Activated CD8-positive, alpha-beta memory T cell treated with anti-CD3 and anti-CD28 coated beads for 48 hours (primary cell): ENCODE data around the gene DTX2.
"Not testable (repeated sequence)": the region's sequence is repeated elsewhere in the genome, so short reads cannot be mapped to it uniquely, and the experiment has no call there.

Source experiments
- DNase-seq, 3 experiments: peaks; one replicate each; pipeline ENCODE4 v3.0.0-alpha.2; 2020; ENCODE audit warnings: low read depth in 2 of 3, low spot score in 2 of 3

DTX2 gene

DNA sequence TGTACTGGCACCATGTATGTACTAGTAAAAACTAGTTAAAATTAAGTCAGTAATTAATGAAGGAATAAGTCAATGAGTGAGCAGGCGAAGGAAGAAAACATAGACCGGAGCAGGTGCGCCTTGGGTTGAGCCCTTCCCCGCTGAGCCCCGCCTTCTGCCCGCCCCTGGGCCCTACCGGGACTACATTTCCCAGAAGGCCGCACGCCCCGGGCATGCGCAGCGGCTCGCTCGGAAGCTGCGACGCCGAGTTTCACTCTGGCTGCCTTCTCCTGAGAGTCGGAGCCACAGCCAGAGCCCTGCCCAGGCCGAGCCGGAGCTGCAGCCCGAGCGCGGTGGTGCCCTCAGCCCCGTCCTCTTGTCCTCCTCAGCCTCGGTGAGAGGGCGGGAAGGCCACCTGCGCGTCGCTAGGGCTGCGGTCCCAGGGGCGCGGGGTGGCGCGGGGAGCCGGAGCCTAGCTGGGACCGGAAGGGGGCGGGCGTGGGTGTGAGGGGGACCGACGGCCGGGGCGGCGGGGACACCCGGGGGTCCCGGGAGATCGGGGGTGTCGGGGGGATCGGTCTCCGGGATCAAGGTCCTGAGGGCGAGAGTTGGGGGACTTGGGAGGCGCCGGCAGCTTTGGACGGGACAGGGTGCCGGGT is at the start of gene DTX2:
Gene DTX2, plus strand, starts transcription at position 246 of the 638 bp plus-strand sequence. CDS start 18,801 bp downstream, outside the sequence.
- DNase-seq, result peak in 2 of 3 experiments; percentile 28 to 40

DNA sequence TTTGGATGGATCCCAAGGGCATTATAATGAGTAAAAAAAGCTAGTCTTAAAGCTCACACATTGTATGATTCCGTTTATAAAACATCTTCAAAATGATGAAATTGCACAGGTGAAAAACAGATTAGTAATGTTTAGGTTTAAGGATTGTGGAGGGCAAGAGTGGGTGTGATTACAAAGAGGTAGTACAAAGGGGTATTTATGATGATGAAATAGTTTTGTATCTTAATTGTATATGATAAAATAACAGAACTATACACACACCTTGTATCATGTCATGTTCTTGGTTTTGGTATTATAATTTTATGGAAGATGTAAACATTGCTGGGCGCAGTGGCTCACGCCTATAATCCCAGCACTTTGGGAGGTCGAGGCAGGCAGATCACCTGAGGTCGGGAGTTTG is 49.3 kb upstream of the DTX2 start:
- DNase-seq, result no peak

DNA sequence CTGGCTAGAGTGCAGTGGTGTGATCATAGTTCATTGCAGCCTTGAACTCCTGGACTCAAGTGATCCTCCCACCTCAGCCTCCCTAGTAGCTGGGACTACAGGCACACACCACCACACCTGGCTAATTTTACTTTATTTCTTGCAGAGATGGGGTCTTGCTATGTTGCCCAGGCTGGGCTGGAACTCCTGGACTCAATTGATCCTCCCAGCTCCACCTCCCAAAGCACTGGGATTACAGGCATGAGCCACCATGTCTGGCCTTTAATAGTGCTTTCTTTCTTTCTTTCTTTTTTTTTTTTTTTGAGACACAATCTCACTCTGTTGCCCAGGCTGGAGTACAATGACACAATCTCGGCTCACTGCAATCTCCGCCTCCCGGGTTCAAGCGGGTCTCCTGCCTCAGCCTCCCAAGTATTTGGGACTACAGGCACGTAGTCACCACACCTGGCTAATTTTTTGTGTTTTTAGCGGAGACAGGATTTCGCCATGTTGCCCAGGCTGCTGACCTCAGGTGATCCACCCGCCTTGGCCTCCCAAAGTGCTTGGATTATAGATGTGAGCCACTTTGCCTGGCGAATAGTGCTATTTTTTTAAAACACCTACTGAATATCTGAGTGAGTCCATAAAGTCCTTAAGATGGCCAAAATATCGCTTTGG is 43.7 kb upstream of the DTX2 start:
- not testable (repeated sequence) for DNase-seq

DNA sequence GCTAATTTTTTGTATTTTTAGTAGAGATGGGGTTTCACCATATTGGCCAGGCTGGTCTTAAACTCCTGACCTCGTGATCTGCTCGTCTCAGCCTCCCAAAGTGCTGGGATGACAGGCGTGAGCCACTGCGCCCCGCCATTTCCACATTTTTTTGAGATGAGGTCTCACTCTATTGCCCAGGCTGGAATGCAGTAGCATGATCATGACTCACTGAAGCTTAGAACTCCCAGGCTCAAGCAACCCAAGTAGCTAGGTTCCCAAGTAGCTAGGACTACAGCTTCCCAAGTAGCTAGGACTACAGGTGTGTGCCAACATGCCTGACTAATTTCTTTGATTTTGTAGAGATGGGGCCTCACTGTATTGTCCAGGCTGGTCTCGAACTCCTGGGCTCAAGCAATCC is 40.4 kb upstream of the DTX2 start:
- DNase-seq, result not testable (repeated sequence)

DNA sequence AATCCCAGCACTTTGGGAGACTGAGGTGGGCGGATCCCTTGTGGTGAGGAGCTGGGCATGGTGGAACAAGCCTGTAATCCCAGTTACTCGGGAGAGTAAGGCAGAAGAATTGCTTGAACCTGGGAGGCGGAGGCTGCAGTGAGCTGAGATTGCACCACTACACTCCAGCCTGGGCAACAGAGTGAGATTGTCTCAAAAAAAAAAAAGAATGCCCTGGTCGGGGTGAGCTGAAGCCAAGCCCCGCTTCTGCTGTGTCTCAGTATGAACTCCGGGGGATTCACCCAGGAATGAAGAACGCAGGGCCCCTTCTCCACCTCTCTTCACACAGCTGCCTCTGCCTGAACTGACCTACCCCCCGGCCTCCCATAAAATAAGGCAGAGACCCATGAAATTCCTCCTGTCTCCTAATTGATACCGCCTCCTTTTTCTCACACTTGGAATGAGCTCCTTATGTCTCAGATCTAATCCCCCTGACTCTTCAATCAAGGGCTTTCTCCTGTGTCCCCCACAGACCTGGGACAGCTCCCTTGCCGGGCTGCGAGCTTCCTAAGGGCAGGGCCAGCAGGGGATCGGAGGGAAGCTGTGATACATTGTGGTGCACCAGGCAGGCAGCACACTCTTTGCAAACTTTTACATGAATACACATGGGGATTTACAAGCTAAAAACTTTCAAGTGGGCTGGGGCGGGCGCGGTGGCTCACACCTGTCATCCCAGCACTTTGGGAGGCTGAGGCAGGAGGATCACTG is 37.7 kb upstream of the DTX2 start:
- DNase-seq, result no peak

DNA sequence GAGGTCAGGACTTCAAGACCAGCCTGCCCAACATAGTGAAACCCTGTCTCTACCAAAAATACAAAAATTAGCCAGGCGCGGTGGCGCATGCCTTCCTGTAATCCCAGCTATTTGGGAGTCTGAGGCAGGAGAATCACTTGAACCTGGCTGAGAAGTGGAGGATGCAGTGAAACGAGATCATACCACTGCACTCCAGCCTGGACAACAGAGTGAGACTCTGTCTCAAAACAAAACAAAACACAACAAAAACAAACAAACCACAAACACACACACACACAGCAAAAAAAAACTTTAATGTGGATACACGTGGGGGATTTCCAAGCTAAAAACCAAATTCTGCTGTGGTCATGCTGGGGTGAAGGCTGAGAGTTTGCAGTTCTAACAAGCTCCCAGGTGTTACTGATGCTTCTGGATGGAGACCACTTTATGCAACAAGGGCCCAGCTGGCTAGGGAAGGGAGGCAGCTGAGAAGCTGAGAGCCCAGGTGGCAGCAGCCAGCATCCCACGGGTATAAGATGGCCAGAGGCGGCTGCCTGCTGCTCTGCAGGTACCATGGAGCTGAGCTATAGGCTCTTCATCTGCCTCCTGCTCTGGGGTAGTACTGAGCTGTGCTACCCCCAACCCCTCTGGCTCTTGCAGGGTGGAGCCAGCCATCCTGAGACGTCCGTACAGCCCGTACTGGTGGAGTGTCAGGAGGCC is 36.9 kb upstream of the DTX2 start, which contains the start of gene ZP3:
Gene ZP3, plus strand, starts transcription at position 538 of the 699 bp plus-strand sequence. Its CDS starts 15 bp downstream, at position 553.
- DNase-seq, result no peak

DNA sequence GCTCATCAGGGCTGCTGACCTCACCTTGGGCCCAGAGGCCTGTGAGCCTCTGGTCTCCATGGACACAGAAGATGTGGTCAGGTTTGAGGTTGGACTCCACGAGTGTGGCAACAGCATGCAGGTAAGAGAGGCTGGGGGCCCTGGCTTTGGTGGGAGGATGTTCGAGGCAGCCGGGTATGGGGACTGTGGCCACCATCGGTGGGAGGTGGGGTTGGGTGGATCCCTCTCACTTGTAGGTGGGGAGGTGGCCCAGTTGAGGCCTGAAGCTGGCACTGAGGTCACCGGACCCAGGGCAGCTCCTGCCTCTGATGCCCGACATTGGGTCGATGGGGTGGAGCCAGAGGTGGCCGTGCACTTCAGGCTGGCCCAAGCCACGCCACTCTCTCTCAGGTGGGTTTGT is 36.4 kb upstream of the DTX2 start:
- no peak for DNase-seq

DNA sequence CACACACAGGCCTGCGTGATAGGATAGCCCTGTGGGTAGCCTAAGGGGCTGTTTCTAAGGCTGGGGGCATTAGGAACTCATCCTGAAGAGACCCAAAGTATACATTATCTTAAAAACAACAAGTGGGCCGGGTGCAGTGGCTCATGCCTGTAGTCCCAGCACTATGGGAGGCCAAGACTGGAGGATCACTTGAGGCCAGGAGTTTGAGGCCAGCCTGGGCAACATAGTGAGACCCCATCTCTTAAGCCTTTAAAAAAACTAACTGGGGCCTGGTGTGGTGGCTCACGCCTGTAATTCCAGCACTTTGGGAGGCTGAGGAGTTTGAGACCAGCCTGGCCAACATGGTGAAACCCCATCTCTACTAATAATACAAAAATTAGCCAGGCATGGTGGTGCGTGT is 36.0 kb upstream of the DTX2 start:
- not testable (repeated sequence) for DNase-seq

DNA sequence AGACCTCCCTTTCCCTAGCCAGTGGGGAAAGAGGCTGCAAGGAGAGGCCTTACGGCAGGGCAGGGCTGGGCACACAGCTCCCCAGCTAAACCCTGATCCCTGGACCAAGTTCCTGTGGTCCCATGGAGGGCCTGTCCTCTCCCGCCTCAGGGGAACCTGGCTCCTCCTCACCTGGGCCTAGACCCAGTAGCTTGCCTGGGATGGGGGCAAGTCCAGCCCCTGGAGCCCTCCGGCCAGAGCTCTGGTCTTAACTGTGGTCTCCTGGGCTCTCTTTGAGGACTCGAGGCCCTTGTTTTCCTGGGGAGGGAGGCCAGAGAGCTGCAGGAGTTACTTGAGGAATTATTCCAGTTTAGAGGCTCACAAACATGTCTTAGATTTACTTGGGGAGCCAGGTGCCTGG is 35.3 kb upstream of the DTX2 start:
- no peak for DNase-seq

DNA sequence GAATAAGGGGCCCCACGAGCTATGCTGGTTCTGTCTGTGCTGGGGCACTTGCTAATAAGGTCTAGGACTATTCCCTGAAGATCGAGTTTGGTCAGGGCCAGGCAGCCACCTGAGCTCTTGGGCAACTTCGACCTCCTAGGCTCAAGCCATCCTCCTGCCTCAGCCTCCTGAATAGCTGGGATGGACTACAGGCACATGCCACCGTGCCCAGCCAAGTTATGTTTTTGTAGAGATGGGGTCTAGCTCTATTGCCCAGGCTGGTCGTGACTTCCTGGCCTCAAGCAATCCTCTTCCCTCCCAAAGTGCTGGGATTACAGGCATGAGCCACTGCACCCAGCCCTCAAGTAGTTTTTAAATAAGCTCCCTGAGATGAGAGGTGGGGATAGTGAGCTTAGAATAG is 33.9 kb upstream of the DTX2 start:
- DNase-seq, result no peak

DNA sequence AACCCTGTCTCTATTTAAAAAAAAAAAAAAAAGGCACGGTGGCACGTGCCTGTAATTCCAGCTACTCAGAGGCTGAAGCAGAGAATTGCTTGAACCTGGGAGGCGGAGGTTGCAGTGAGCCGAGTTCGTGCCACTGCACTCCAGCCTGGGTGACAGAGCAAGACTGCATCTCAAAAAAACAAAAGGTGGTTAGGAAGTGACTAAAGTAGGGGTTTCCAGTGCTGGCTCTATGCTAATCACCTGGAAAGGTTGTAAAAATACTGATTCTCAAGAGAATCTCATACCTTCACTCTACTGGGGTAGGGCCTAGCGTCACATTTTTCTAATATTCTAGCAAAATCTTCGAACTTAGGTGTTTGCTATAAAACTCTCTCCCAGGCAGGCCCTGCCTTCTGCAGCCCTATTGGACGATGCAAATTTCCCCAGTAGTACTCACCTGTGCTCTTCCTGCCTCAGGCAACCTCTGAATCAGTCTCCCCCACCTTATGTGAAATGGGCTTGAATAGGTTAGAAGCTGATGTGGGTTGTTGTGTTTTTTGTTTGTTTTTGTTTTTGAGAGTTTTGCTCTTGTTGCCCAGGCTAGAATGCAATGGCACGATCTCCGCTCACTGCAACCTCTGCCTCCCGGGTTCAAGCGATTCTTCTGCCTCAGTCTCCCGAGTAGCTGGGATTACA is 33.2 kb upstream of the DTX2 start:
- DNase-seq, result no peak

DNA sequence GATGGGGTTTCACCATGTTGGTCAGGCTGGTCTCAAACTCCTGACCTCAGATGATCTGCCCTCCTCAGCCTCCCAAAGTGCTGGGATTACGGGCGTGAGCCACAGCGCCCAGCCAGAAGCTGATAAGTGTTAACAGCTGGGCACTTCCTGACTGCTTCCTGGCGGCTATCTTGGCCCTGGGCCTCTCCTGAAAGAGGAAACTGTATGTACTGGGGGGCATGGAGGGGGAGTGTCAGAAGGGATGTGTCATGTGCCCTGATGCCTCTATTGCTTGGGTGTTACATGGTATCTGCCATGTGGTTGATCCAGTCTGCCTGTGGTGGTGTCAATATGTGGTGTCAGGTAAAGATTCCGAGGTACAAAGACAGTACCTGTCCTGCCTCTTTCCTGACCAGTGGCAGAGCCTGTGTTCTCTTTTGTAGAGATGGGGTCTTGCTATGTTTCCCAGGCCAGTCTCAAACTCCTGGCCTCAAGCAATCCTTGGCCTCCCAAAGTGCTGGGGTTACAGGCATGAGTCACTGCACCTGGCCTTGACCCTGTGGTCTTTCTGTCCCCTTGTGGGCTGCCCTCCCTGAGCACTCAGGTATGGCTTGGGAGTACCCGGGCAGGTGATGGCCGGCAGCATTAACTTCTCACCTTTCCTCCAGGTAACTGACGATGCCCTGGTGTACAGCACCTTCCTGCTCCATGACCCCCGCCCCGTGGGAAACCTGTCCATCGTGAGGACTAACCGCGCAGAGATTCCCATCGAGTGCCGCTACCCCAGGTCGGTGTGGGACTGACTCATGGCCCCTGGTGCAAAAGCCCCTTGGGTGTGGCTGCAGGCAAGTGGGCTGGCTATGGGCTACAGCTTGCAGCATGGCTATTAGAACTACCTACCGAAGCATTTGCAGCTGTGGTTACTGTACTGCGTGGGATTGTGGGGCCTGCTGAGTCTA is 32.4 kb upstream of the DTX2 start:
- DNase-seq, result no peak

DNA sequence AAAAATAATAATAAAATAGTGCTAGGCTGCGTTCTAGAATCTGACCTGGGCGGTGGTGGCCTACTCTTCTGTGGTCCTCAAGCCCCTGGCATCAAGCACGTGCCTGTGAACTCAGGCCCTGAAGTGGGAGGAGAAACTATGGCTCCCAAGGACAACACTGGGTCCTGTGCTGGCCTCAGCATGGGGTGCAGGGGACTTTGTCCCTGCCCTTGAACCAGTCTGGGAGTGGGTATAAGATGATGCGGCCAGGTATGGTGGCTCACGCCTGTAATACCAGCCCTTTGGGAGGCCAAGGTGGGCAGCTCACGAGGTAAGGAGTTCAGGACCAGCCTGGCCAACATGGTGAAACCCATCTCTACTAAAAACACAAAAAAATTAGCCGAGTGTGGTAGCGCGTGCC is 31.3 kb upstream of the DTX2 start:
- no peak for DNase-seq

DNA sequence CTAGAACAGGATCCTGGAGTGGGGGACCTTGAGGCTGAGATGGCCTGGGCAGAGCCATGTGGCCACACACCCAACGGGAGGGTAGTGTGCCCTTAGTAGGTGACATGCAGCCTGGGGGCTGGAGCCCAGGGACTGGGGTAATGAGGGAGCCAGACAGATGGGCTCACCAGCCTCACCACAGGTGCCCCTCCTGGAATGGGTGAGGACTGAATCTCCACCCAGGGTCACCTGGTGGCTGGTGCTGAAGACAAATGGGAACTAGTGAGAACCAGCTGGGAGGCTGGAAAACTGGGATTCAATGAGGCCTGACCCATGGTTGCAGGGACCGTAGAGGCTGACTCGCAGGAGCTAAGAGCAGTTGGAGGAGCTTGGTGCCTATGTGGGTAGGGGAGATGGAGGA is 30.7 kb upstream of the DTX2 start:
- DNase-seq, result no peak

DNA sequence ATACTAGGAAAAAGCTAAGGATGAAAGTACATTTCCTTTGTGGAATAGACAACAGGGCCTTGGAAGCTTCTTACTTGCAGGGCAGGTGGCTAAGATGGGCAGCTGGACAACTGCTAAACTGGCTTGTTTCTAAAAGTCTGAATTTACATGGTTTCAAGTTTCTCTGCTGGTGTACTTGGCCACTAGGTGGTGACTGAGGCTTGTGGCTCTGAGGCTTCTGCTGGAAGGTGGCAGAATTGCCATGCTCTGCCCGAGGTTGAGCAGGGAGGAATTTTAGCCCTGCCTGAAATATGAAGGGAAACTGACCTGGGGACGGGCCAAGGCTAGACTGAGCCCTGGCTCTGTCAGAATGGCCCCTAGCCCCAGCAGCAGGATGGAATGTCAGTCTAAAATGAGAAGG is 23.6 kb upstream of the DTX2 start:
- peak in 1 of 3 experiments; percentile 12 for DNase-seq

DNA sequence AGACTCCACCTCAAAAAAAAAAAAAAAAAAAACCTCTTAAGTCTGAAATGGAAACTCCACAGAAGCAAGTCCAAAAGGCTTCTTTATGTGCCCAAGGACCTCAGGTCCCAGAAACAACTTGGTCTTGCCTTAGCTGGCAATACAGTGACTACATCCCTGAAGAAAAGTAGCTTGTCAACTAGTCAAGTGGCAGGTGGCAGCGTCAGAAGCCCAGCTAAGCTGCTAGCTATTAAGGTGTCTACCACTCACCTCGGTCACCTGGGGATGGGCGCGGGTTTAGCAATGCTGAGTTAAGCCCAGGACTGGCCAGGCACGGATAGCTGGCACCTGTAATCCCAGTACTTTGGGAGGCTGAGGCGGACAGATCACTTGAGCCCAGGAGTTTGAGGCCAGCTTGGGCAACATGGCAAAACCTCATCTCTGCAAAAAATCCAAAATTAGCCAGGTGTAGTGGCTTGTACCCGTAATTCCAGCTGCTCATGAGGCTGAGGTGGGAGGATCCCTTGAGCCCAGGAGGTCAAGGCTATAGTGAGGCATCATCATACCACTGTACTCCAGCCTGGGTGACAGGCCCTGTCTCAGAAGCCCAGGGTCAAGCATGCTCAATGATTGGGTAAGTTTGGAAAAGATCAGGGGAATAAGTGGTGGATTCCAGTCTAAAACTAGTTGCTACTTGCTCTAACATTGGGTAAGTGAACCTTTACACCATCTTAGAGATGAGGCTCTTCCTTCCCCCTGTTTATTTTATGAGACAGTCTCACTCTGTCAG is 22.2 kb upstream of the DTX2 start:
- not testable (repeated sequence) for DNase-seq

DNA sequence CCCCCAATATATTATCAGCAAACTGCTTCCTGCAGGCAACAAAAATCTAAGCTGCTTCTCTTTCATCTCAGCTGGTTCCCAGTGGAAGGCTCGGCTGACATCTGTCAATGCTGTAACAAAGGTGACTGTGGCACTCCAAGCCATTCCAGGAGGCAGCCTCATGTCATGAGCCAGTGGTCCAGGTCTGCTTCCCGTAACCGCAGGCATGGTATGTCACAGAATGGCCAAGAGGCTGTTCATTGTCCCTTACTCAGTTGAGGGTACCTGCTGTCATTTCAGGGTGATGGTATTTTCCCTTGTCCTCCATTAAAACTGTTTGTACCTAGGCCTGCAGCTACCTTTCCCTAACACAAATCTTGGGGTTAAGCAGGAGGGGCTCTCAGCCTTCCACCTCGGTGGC is 21.1 kb upstream of the DTX2 start:
- not testable (repeated sequence) for DNase-seq

DNA sequence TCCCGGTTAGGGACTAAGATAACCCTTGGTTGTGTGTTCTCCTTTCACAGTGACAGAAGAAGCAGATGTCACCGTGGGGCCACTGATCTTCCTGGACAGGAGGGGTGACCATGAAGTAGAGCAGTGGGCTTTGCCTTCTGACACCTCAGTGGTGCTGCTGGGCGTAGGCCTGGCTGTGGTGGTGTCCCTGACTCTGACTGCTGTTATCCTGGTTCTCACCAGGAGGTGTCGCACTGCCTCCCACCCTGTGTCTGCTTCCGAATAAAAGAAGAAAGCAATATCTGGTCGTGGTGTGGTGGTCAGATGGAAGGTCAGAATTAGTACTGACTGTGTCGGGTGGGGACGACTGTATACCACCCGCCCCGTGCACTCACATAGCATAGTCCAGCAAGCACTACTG is 19.7 kb upstream of the DTX2 start:
- not testable (repeated sequence) for DNase-seq
